ENCODE data around the gene DMD. TPM values are rescaled to one million over a fixed set of nuclear protein-coding genes. Genes with fewer than 3 reads are reported as not detected.

The DMD gene
- total RNA-seq, 1 donor from 2014 or later, result 5.1 TPM

DNA sequence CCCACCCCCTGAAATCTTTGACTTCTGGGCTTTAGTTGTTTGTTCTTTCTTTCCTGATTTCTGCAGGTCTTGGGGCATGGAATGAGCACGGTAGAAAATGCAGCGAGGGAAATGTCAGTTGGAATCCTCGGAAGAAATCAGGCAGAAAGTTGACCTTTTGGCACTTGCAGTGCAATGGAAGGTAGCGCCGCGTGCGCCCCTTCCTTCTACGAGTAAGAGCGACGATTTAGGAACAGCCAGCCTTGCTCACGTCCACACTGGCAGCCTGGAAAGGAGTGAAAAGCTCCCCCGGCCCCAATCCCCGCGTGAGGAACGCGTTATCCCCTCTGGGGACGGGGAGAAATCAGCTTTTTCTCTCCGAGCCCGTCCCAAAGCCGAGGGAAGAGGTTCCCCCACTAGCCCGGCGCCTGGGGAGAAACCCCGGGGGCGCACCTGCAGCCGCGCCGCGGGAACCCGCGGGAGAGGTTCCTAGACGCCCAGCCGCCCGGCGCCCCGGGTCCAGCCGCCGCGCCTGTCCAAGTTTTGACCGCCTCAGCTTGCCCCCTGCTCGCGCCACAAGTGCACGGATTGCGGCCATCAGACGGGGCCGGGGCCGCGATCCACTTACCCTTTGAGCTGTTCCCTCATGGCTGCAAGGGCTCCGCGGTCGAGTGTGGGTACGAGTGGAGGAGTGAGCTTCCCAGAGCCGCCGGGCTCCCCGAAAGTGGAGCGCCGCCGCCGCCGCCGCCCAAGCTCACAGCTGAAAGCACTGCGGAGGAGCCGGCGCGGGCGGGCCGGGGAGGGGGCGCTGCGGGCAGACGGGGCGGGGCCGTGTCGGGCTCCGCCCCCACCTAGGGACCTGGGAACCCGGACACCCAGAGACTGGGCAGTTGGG lies 1944.9 kb downstream of the DMD start:
- peak; percentile 65 for ATAC-seq

DNA sequence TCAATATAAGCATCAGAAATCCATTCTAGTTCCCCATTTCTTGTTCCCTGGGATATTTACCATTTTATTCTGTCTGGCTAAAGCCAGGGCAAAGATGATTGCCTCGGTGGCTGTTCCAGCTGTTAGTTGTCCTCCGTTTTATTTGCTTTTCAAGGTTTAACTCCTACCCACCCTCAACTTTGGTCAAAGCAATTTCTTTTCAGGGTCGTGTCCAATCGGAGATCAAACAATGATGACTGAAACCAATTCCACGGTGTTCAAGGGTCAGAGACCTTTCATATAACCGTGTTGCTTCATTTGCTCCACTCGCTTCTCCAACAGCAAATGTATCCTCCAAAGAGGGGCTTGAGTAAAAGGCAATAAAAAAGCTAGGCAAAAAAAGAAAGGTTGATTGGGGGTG lies 1946.0 kb downstream of the DMD start:
- ATAC-seq, result no peak

DNA sequence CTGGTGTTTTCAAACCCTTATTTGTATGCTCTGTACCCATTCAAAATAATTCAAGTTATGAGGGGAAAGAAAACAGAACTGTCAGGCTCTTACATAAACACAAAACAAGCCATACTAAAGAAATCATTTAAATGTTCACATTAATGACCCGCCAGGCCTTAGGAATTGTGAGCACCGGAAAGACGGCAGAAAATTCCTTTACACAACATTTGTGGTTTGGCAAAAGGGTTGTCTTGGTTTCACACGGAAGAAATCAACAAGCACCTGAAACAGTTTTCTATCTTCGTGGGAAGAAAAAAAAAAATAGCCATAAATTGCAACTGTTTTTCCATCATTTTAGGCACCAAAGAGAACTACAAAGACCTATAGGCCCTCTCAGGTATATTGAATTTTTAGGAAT lies 1951.0 kb downstream of the DMD start:
- ATAC-seq, result no peak

DNA sequence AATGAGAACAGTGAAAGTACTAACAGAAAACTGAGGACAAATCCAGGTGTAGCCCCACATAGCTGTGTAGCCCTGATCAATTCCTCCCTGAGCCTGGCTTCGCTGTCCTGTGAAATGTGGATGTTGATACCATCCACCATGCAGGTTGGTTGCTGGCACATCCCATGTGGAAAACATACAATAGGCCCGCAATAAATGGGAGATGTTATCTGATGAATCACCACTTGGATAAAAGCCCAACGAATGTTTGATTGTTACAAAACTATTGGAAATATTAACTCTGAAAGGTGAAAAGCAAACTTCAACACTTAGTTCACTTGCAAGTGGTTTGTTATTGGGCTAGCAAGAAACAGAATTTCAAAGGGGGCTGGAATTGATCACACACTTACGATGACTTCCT lies 1953.2 kb downstream of the DMD start:
- ATAC-seq, result no peak

DNA sequence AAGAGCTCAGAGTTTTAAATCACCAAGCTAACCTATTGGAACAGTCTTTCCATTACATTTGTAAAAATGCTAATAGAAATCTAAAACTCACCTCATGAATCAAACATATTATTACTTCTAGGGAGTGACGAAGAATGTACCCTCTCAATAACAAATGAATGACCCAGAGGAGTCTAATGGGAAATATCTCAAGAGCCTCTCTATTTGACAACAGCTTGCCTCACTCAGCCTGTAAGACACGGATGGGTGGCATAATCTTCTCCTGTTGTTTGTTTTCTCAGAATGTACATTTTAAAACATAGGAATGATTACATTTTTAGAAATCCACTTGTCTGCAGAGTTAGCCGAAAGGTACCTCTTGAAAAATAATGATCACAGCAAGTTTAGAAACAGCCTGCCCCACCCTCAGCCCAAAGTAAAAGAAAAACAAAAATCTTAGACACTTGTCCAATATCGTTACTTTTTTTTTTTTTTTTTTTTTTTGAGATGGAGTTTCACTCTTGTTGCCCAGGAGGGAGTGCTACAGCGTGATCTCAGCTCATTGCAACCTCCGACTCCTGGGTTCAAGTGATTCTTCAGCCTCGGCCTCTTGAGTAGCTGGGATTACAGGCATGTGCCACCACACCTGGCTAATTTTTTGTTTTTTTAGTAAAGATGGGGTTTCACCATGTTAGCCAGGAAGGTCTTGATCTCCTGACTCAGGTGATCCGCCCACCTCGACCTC lies 1955.9 kb downstream of the DMD start:
- no peak for ATAC-seq

DNA sequence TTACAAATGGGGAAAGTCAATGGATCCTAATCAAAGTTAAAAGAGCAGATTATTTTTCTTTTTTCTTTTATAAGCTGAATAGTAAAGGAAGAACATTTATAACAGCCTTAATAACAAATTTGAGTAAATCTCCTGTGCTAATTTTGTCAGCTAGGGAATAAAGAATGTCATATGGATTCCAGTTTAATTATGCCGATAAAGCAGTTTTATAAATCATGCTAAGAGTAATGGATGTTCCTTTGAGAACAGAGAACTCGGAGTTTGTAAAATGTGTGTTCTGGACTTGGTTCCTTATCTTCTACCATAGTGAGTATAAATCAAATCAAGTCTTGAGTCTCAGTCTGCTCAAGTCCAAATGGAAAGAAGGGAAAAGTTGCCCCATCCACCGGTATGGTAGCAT lies 1959.2 kb downstream of the DMD start:
- no peak for ATAC-seq

DNA sequence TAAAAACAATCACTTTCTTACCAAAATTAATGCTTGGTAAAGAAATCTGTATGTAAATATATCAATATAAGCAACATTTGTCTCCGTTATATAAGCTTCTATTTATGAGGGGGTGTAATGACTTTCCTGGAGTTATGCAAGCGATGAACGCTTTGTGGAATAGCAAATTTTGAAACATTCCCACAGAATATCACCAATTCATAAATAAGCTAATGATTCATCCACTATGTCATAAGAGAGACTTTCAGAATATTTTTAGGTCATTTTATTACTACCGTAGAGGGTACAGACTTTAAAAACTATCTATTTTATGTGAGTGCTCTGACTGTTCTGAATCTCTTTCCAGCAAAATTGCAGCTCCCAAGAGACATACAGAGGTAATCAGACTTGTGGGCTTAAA lies 1960.0 kb downstream of the DMD start:
- ATAC-seq, result no peak

DNA sequence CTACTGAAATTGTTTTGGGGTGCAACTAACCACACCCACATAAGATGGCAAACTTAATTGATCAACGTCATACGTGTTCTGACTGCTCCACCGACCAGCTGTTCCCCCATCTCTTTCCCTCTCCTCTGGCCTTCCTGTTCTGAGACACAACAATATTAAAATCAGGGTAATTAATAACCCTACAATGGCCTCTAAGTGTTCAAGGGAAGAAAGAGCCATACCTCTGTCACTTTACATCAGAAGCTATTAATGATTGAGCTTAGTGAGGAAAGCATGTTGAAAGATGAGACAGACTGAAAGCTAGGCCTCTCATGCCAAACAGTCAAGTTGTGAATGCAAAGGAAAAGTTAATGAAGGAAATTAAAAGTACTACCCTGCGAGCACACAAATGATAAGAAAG lies 1965.6 kb downstream of the DMD start:
- ATAC-seq, result no peak

DNA sequence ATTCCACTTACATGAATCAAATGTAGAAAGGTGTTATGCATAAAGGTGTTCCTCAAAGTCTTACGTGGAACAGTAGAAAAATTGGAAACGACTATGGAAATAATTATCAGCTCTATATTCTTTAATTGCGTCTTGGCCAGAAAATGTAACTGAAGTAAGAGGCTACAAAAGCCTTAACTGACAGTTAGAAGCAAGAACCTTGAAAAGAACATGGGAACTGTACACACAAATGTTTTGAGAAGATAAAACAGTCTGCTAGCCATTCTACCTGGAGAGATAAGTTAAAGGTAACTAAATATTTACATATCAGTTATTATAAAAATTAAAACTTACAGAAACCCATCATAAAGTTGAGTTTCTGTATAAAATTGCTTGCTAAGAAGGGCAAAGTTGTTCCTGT lies 1967.5 kb downstream of the DMD start:
- ATAC-seq, result no peak

DNA sequence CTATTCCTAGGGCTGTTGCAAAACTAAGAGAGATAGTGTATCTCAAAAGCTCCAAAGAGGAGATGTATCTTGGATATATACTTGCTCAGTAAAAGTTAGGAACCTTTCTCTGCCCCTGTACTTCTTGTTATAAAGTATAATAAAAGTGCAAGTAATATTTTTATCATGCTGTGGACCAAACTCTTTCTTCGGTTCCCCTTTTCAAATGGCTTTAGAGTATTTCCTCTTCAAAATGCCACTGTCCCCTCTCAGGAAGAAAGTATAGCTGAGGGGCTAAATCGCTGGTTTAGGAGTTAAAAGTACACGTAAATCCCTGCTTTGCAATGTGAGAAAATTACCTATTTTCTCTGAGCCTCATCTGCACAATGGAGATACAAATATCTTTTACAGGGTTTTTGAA lies 1970.4 kb downstream of the DMD start:
- ATAC-seq, result no peak

DNA sequence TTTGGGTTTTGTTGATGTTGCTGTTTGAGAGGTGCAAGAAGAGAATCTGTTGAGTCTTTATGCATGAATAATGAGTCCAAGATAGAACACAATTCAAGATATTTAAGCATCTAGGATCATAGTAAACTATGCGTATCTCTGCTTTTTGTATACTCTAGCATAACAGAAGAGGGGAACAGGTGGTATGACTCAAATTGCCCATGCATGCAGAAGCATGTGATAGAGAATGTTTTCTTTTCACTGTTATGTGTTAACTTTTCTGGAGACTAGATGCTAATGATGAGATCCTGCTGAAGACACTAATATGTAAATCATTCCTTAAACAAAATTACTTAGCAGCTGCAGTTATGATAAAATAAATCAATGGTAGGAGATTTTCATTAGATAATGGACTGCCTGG lies 1974.2 kb downstream of the DMD start:
- no peak for ATAC-seq

DNA sequence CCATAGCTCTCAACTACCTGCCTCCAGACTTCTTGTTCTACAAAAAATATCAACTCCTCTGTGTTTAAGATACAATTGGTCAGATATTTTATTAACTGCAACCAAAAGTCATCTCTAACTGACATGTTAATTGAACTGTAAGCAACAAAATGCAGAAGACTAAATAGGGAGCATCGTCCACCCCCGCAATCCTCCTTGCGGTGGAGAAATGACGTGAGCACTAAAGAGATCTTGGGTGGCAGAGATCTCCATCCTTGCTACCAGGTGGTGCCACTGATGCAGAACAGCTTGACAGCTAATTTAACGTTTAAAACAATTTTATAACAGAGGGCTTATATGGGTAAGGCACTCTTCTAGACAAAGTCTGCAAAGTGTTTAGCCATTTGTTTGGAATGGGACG lies 1975.1 kb downstream of the DMD start:
- no peak for ATAC-seq

DNA sequence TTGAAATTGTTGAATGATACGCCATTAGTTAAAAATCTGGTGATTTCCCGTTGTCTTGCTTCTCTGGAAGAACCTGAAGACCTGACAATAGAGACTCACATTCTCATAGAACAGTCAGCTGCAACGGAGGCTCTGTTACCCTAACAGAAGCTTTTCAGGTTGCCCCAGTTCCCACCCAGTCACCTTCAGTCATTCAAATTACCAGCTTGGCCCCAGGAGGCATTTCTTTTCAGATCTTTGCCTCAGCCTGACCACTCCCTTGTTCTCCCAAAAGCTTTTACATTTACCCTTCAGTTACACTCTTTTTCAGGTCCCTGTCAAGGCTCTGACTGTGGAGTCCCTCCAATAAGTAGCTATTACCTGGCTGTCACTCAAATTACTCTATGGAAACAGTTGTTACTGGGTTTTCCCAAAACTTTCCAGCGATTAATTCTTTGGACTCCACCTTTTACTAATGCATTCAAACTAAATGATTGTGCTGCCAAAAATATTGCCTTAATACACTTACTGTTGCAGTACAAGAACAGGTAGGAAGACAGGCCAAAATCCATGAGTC lies 1977.3 kb downstream of the DMD start:
- ATAC-seq, result peak; percentile 32

DNA sequence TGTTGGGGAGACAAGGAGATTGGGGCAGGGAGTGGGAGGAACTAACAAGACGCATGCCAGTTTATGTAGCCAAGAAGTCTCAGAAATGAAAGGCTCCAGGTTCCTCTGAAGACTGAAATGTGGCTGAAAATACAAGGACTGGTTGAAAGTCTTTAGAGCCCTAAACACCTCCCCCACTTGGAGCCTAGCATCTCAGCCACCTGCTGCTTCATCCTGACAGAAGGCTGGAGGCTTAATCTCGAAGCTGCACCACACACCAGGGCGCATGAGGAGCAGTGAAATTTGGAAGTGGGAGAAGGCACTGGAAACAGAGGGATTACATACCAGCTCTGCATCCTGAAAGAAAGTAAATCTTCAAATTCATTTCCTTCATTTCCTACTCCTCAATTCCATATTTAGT lies 1978.8 kb downstream of the DMD start:
- ATAC-seq, result no peak

DNA sequence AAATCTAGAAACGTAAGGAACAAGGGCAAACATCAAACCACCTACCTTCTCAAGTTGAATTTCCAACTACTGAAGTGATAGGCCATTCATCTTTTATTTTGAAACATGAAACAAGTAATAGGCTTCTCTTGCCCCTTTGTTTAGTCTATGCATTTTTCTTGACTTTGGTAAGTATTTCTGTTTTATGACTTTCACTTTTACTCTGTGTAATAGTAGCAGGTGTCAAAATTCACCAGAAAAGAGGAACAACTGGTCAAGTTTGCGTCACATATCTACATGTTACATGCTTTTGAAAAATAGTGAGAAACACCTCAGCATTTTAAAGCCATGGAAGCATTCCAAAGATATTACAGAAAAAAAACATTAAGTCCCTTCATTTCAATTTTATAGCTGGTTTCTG lies 1982.4 kb downstream of the DMD start:
- no peak for ATAC-seq

DNA sequence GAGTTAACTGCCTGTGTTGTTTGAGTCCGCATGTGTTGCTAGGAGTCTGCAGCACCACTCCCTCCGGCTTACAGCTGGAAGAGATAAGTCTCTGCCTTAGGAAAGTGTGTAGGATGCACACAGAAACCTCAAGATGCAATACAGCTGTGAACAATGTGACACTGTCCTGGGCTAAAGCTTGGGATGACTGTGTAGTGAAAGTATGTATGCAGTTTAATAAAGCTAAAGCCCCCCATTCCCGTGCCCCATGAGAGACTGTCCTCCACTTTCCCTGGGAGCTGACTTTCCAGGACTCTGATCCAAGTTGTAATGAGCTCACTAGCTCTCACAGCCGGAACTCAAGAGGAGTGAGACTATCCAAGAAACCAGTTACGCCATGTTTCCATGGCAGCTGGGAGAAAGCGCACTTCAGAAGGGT lies 1982.9 kb downstream of the DMD start:
- ATAC-seq, result no peak

DNA sequence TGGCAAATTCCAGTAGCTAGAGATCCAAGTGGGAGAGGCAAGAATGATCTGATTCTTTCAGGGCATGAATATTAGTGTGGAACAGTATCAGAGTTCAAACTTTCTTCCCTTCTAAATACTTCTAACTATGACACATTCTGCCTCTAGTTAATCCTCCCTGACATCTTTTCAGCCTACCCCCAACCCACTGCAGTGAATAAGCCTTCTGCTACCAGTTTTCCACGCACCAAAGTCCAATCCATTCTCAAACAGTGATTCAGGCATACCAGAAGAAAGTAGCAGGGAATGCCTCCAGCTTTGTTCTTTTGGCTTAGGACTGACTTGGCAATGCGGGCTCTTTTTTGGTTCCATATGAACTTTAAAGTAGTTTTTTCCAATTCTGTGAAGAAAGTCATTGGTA lies 1984.1 kb downstream of the DMD start:
- ATAC-seq, result no peak

DNA sequence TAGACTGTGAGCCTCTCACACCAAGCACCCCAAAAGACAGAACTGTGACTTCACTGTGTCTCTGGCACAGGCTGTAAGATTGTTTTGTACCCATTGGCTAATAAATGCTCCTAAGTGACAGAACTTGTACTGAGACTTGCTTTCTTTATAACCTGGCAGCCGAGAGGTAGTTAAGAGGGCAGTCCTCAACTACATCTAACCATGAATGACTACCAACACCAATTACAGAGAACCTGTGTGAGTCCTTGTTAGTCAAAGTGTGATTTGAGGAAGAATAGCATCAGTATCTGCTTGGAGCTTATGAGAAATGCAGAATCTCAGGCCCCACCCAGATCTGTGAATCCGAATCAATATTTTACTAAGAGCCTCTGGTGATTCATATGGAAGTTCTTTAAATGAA lies 1985.5 kb downstream of the DMD start:
- no peak for ATAC-seq

DNA sequence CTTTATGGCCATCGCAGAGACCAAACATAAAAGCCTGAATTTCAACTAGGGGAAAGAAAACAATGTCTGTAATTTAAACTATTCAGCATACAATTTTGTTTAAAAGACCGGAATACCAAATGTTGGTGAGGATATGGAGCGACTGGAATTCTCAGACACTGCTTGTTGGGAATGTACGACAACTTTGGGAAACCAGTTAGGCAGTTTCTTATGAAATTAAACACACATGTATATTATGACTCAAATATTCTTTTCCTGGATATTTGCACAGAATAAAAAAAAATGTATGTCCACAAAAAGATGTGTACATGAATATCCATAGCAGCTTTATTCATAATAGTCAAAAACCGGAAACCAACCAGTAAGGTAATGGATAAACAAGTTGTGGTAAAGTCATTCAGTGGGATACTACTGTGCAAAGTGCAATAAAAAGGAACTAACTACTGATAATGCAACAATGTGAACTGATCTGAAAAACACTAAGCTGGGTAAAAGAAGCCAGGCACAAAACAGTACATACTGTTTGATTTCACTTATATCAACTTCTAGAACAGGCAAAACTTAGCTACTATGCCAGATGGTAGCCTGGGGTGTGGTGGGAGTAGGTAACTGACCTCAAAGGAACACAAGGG lies 1986.9 kb downstream of the DMD start:
- peak; percentile 21 for ATAC-seq

DNA sequence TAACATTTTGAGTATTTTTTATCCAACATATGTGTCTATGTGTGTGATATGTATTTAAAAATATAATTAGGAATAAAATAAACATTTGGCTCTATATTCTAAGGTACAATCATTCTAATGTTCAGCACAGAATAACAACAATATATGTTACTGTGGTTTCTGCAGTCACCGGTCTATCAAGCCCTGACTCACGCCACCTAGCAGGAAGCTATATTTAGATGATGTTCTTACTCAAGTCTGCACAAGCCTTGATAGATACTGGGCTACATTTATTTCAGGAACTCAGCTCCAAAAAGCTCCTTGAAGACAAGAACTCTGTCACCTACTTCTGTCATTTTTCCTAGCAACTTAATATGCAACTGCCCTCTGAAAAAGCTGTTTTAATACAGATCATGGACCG lies 1987.5 kb downstream of the DMD start:
- ATAC-seq, result peak; percentile 94

DNA sequence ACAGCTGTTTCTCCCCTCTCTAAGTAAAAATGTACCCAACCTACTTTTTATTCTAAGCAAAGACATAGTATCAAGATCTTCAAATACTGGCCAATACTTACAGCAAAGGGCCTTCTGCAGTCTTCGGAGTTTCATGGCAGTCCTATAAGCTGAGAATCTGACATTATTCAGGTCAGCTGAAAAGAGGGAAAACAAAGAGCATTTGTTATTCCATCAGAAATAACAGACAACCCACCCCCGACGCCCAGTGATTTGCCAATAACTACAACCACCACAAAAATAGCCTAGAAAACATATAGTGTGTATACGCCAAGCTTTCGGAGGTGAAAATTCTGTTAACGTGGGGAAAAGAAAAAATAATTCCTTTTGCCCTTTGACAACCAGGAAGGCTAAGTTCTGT lies 1988.4 kb downstream of the DMD start:
- no peak for ATAC-seq

DNA sequence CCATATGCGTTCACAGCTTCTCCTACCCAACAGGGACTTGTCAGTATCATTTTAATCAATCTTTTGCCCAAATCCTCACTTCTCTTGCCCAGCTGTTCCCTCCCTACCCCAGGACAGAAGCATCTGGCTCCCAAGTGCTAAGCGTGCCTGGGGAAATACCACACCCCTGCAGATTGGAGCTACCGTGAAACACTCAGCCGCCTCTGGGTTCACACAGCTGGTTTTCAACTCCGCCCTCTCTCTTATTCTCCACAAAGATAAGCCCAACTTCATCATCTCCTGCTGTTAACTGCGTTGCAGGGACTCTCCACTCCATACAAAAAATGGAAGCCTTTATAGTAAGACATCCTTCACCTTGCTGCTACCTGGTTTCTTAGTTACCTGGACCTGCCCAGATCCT lies 1992.2 kb downstream of the DMD start:
- ATAC-seq, result no peak

DNA sequence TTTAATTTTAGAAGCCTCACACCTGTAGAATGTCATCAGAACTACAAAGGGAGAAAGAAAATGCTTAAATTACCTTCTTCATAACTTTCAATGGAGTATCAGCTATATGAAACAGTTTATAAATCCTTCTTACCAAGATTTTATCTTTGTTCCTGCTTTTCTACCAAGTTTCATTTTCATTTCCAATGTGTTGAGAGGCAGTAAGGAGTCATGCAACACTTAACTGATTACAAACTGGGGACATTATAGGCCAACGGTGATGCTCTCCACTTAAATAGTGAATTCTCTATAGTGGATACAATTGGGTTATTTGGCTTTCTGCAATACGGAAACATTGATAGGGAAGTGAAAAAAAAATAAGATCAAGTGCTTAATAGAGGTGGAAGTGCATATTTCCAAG lies 1994.3 kb downstream of the DMD start:
- no peak for ATAC-seq

Data from esophagus mucosa (tissue), 1 donor.